Lower leg skin (tissue), 4 donors: ENCODE results near the gene ZFP36L1. TPM values are rescaled to one million over a fixed set of nuclear protein-coding genes. Genes with fewer than 3 reads are reported as not detected.

Experiments
- DNase-seq, 2 donors: peaks; one replicate each; pipeline ENCODE4 v3.0.0-alpha.2; 2019; ENCODE audit warnings: low spot score in 2 of 2
- H3K4me3 ChIP-seq: fragments of 200-600 bp; sonication (generic); 2 replicates; pipeline ENCODE4 v1.5.1; 2017; ENCODE audit warnings: mild to moderate bottlenecking, low read depth; ENCODE audit not compliant: poor library complexity, severe bottlenecking
- POLR2A ChIP-seq, 2 donors: fragments of 450-650 bp; IDR thresholded peaks; one replicate each; pipeline ENCODE4 v1.6.1; 2016 to 2017; ENCODE audit warnings: antibody characterized with exemption in 2 of 2, mild to moderate bottlenecking in 1 of 2, moderate library complexity in 1 of 2
- WGBS, 2 donors: methylation state at CpG; one replicate each; pipeline ENCODE4 v1.1.5; 2018; 5-methylcytosine and 5-hydroxymethylcytosine counted together
- intact Hi-C: fragments of 100-400 bp; cut with DNase I; formaldehyde crosslinking; loops from one replicate; pipeline ENCODE4 v1.15.0; 2023; ENCODE audit warnings: low total_unique reads
- total RNA-seq, 4 donors: library from RNA; depleted of rRNA; stranded (reverse); fragments of >200 nt; gene quantifications; one replicate each; pipeline ENCODE4 v1.1.0, GENCODE V29; 2016
- TF ChIP-seq, protein P1 (sequence below), 3 donors: fragments of 450-650 bp; IDR thresholded peaks; one replicate each; pipeline ENCODE4 v1.5.1; 2016; ENCODE audit warnings: antibody characterized with exemption in 3 of 3, mild to moderate bottlenecking in 3 of 3, moderate library complexity in 2 of 3

Gene ZFP36L1
- total RNA-seq, 4 donors from 2014 or later, result 466 to 2,618 (median 922) TPM

DNA sequence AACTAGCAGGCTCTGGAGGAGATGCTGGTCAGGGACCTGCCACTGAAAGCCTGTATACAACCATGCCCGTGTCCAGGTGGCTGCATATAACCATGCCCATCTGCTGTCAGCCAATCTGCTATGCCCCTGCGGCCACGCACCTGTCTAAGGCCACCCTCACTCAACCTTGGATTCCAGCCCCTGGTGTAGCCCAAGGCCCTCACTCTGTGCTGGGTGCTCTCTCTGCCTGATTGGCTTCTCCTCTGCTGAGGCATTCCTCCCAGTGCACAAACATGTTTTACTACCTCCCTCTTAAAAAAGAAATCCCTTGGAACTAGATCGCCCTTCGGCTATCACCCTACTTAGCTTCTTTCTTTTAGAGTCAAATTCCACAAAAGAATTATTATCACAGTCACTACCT, 45.5 kb downstream of the ZFP36L1 start:
- intact Hi-C loops, result no loop called here
- no peak overlapping the region for H3K4me3 ChIP-seq
- no peak for DNase-seq
- no peak for TF ChIP-seq POLR2A (IDR thresholded peaks at IDR 0.05)
- TF ChIP-seq, protein P1, sequence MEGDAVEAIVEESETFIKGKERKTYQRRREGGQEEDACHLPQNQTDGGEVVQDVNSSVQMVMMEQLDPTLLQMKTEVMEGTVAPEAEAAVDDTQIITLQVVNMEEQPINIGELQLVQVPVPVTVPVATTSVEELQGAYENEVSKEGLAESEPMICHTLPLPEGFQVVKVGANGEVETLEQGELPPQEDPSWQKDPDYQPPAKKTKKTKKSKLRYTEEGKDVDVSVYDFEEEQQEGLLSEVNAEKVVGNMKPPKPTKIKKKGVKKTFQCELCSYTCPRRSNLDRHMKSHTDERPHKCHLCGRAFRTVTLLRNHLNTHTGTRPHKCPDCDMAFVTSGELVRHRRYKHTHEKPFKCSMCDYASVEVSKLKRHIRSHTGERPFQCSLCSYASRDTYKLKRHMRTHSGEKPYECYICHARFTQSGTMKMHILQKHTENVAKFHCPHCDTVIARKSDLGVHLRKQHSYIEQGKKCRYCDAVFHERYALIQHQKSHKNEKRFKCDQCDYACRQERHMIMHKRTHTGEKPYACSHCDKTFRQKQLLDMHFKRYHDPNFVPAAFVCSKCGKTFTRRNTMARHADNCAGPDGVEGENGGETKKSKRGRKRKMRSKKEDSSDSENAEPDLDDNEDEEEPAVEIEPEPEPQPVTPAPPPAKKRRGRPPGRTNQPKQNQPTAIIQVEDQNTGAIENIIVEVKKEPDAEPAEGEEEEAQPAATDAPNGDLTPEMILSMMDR (IDR thresholded peaks at IDR 0.05), result no peak
- WGBS, 2 donors, result 67 to 70% methylated on average over 5 of the region's 5 CpGs

DNA sequence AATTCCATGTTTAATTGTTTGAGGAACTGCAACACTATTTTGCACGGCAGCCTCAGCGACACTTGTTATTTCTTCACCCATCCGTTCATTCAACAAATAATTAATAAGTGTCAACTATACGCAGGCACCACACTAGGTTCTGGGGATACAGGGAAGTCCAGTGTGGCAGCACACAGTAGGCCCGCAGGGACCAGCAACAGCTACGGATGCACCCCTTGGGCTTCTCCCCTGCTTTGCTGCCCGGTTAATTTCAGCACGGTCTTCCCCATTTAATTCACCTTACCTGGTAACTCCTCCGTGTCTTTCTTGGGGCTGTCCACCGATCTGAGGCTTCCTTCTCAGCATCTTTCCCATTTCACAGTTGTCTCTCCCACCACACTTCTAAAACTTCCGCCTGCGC, 48.3 kb downstream of the ZFP36L1 start:
- intact Hi-C loops, result no loop called here
- WGBS, 2 donors, result 93 to 96% methylated on average over 12 of the region's 12 CpGs
- no peak overlapping the region for H3K4me3 ChIP-seq
- DNase-seq, result no peak
- TF ChIP-seq, protein P1 (IDR thresholded peaks at IDR 0.05), result no peak
- TF ChIP-seq POLR2A (IDR thresholded peaks at IDR 0.05), result no peak

DNA sequence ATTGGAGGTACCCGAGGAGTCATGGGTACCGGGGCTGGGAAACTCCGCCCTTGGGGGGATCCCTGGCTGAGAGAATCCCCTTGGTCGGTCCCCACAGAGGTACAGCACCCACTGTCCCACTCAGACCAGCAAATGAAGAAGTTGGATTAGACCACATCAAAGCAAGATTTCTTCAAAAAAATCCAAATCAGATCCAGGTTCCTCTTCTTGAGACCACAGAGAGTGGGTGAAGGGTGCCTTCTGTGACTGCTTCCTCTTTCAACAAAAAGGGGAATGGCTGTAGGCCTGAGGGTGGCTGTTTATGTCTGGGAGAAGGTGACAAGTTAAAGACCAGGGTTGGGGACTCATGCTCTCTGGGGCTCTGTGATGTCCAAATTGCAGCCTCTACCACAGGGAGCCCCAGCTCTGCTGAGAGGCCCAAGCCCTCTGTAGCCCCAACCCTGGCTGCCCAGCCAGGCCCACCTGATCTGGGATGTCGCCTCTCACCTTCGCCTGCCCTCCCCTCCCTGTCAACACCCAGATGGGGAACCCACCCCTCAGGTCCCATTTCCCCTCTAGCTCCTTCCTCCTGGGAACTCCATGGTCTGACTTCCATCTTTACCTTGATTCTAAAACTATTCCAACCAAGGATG, 50.9 kb downstream of the ZFP36L1 start:
- intact Hi-C loops, result no loop called here
- H3K4me3 ChIP-seq, result no peak overlapping the region
- WGBS, 2 donors, result 87 to 92% methylated on average over 6 of the region's 6 CpGs
- TF ChIP-seq POLR2A (IDR thresholded peaks at IDR 0.05), result no peak
- TF ChIP-seq, protein P1 (IDR thresholded peaks at IDR 0.05), result no peak
- DNase-seq, result no peak

DNA sequence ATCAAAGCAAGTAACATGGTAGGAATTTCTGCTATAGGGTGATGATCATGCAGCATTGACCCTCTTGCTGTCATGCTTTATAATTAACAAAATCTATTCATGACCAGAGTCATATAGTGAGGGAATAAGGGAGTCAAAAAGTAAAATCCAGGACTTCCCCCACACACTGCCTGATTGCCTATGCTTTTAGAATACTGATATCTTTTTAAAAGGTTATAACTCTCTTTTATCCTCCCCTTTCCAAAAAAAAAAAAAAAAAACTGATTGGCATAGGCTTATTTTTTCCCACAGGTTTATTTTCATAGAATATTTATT, 51.4 kb downstream of the ZFP36L1 start:
- no peak for DNase-seq
- intact Hi-C loops, result no loop called here
- no peak overlapping the region for H3K4me3 ChIP-seq
- TF ChIP-seq, protein P1 (IDR thresholded peaks at IDR 0.05), result no peak
- no peak for TF ChIP-seq POLR2A (IDR thresholded peaks at IDR 0.05)

DNA sequence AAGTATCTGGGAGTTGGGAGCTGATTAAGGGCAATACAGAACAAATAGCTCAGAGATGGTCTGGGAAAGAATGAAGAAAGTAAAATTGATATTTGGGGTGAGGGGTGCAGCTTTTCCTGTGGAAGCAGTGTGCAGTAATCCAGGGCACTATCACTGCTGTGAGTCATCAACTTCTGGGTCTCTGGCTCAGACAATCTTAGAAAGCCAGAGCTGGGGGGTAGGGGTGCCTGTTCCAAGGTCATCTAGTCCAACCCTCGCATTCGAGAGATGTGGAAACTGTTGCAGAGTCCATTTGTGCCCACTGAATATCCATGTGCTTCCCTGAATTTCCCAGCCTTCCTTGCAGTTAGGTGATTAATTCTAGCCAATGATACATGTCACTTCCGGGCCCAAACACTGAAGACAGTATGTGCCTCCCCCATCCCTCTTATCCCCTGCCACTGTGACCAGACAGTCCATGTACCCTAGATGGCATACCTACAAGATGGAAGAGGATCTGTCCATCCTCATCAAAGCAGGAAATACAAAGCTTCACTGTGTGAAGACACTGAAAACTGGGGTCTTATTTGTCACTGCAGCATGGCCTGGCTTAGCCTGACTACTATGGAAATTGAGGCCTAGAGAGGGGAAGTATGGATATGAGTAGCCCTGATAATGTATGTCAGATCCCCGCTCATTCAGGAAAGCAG, 51.9 kb downstream of the ZFP36L1 start:
- intact Hi-C loops, result no loop called here
- H3K4me3 ChIP-seq, result no peak overlapping the region
- TF ChIP-seq, protein P1 (IDR thresholded peaks at IDR 0.05), result no peak
- no peak for TF ChIP-seq POLR2A (IDR thresholded peaks at IDR 0.05)
- 94 to 97% methylated on average over 4 of the region's 4 CpGs for WGBS, 2 donors
- no peak for DNase-seq

DNA sequence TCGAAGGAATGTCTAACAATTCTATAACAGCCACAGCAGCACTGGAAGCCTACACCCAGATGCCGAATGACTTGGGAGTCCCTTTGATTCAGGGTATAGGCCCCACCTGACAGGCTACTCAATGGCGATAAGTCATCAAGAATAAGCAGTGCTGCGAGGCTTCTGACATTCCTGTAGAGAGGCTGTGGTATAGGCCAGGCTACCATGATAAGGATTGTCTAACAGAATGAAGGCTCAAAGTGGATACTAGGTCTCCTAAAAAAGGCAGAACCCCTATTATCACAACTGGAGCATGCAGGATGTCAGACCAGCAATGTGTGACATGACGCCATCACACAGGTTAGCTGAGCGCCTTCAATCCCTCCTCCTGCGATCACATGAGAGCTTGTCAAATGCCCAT, 53.2 kb downstream of the ZFP36L1 start:
- TF ChIP-seq, protein P1 (IDR thresholded peaks at IDR 0.05), result no peak
- no peak for TF ChIP-seq POLR2A (IDR thresholded peaks at IDR 0.05)
- WGBS, 2 donors, result 98 to 99% methylated on average over 7 of the region's 7 CpGs
- no peak overlapping the region for H3K4me3 ChIP-seq
- intact Hi-C loops, result no loop called here
- no peak for DNase-seq
